ENCODE measurements around the gene CPXM1. TPM values are rescaled to one million over a fixed set of nuclear protein-coding genes. Genes with fewer than 3 reads are reported as not detected.
A peak's percentile ranks its signal among the peaks of the same experiment; 100 is the strongest.

CPXM1 gene
- total and polyA plus RNA-seq, 2 experiments from 2014 or later = 0.08 TPM; not detected in 1

- Histone ChIP-seq H3K9ac (no peak overlapping the region), H3K4me1 (ENCODE audit: insufficient read depth) (no peaks in the 10 kb centered on the region; the same call in 1 of the 2 replicates), H3K4me3 (no peak overlapping the region), H2AFZ (no peak overlapping the region), H3K36me3 (ENCODE audit: low read depth) (no peaks in the 10 kb centered on the region), H3K27me3 (replicated peaks; ENCODE audit: insufficient read depth) (peaks cover 66% of the 10 kb centered on the region), H3K9me2 (ENCODE audit: insufficient read depth) (no peaks in the 10 kb centered on the region), H3K4me2 (ENCODE audit: unreplicated experiment) (no peak overlapping the region), H4K20me1 (ENCODE audit: insufficient read depth) (no peaks in the 10 kb centered on the region), H3K79me2 (ENCODE audit: insufficient read depth) (no peaks in the 10 kb centered on the region), H3K27ac (no peak overlapping the region), H3K9me3 (ENCODE audit: low read depth) (no peaks in the 10 kb centered on the region), H3F3A (ENCODE audit: insufficient read depth) (no peaks in the 10 kb centered on the region)
- in situ Hi-C loops (cut with MboI) = loop anchor here (10.0 kb wide), 1 partner anchor 98 kb away; no protein-coding TSS in a partner anchor
- TF ChIP-seq EZH2 (IDR thresholded peaks at IDR 0.05; ENCODE audit: insufficient read depth, poor library complexity, severe bottlenecking) (no peak), EZH2phosphoT487 (IDR thresholded peaks at IDR 0.05; ENCODE audit: insufficient read depth, low read depth) (no peak)
- WGBS, 2 experiments (ENCODE audit: low coverage in 1 of 2, low lambda C conversion rate in 2 of 2, missing lambda C conversion rate in 2 of 2) = 87 to 92% methylated on average over 5 of the region's 5 CpGs
- no peak for DNase-seq
These were observed 43.4 kb downstream of the CPXM1 start for GRCh38 chr20:2757001-2757400.

DNA sequence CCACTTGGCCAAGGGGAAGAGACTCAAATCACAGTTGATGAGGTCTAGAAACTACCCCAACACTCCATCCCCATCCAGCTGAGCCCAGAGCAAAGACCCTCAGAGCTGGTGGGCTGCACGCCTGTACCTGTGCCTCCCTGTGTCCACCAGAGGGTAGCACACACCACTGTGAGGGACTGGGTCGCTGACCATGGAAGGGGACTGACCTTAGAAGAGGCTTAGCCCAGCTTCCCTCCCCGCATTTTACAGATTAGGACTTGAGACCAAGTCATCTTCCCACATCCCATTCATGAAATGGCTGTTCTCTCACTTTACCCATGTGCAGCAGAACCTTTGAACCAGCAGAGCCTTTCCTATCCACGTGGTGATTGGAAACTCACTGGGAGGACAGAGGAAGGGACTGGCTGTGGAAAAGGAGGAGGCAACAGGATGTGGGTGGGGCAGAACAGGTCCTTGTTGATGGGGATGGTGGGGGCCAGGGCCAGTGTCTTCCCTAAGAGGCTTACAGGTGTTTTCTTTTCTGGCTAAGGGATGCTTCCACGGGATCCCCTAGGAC is 44.3 kb downstream of the CPXM1 start:
- Histone ChIP-seq H3F3A (ENCODE audit: insufficient read depth) (no peaks in the 10 kb centered on the region), H2AFZ (no peak overlapping the region), H3K27me3 (replicated peaks; ENCODE audit: insufficient read depth) (peaks cover 65% of the 10 kb centered on the region), H3K9me3 (ENCODE audit: low read depth) (no peaks in the 10 kb centered on the region), H3K4me3 (no peak overlapping the region), H3K9me2 (ENCODE audit: insufficient read depth) (no peaks in the 10 kb centered on the region), H3K9ac (no peak overlapping the region), H3K36me3 (ENCODE audit: low read depth) (no peaks in the 10 kb centered on the region), H3K4me1 (ENCODE audit: insufficient read depth) (peaks cover 2% of the 10 kb centered on the region; the same call in 1 of the 2 replicates), H3K4me2 (ENCODE audit: unreplicated experiment) (no peak overlapping the region), H3K27ac (no peak overlapping the region), H3K79me2 (ENCODE audit: insufficient read depth) (no peaks in the 10 kb centered on the region), H4K20me1 (ENCODE audit: insufficient read depth) (no peaks in the 10 kb centered on the region)
- WGBS, 2 experiments (ENCODE audit: low coverage in 1 of 2, low lambda C conversion rate in 2 of 2, missing lambda C conversion rate in 2 of 2) = 34 to 51% methylated on average over 5 of the region's 5 CpGs
- no peak for TF ChIP-seq EZH2phosphoT487 (IDR thresholded peaks at IDR 0.05; ENCODE audit: insufficient read depth, low read depth)
- no peak for TF ChIP-seq EZH2 (IDR thresholded peaks at IDR 0.05; ENCODE audit: insufficient read depth, poor library complexity, severe bottlenecking)
- in situ Hi-C loops (cut with MboI) = loop anchor here (10.0 kb wide), 1 partner anchor 99 kb away; no protein-coding TSS in a partner anchor
- peak; percentile 55 for DNase-seq

DNA sequence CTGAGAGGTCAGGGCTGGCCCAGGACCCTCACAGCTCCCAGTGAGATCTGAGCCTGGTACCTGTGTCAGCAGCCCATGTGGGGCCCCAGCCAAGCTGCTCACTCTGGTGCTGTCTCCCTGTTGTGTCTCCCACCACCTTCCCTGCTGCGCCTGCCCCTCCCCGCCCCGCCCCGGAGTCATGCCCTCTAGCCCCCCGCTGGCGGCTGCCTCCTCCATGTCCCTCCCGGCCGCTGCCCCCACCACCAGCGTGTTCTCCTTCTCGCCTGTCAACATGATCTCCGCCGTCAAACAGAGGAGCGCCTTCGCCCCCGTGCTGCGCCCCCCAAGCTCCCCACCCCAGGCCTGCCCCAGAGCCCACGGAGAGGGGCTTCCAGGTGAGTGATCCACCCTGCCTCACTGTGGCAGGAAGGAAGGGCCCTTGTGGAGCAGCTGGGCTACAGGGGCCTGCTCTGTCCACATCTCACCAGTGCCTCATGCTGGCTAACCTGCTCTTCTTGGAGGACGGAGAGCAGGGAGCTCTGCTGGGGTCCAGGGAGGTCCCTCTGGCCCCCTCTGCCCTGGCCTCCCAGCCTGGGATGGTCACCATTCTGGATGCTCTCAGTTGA is 44.9 kb downstream of the CPXM1 start:
- no peaks in the 10 kb centered on the region for H3K9me3 ChIP-seq (ENCODE audit: low read depth)
- H3K36me3 ChIP-seq (ENCODE audit: low read depth) = no peaks in the 10 kb centered on the region
- no peaks in the 10 kb centered on the region for H3K9me2 ChIP-seq (ENCODE audit: insufficient read depth)
- H3K4me2 ChIP-seq (ENCODE audit: unreplicated experiment) = no peak overlapping the region
- in situ Hi-C loops (cut with MboI) = loop anchor here (10.0 kb wide), 1 partner anchor 99 kb away; no protein-coding TSS in a partner anchor
- TF ChIP-seq EZH2phosphoT487 (IDR thresholded peaks at IDR 0.05; ENCODE audit: insufficient read depth, low read depth) = no peak
- no peak for TF ChIP-seq EZH2 (IDR thresholded peaks at IDR 0.05; ENCODE audit: insufficient read depth, poor library complexity, severe bottlenecking)
- H4K20me1 ChIP-seq (ENCODE audit: insufficient read depth) = no peaks in the 10 kb centered on the region
- no peak overlapping the region for H3K4me3 ChIP-seq
- no peak overlapping the region for H3K27ac ChIP-seq
- no peaks in the 10 kb centered on the region for H3K79me2 ChIP-seq (ENCODE audit: insufficient read depth)
- 17 to 37% methylated on average over 8 to 18 of the region's 18 CpGs for WGBS, 2 experiments (ENCODE audit: low coverage in 1 of 2, low lambda C conversion rate in 2 of 2, missing lambda C conversion rate in 2 of 2)
- H3K4me1 ChIP-seq (ENCODE audit: insufficient read depth) = peaks cover 6% of the 10 kb centered on the region
- H3K9ac ChIP-seq = no peak overlapping the region
- H3F3A ChIP-seq (ENCODE audit: insufficient read depth) = no peaks in the 10 kb centered on the region
- peaks cover 71% of the 10 kb centered on the region for H3K27me3 ChIP-seq (replicated peaks; ENCODE audit: insufficient read depth)
- no peak for DNase-seq
- H2AFZ ChIP-seq = no peak overlapping the region

GRCh38 chr20:2754424-2754823 is 46.0 kb downstream of the CPXM1 start:
- H3K4me1 ChIP-seq (ENCODE audit: insufficient read depth) = peaks cover 7% of the 10 kb centered on the region
- no peak overlapping the region for H3K4me3 ChIP-seq
- H3K79me2 ChIP-seq (ENCODE audit: insufficient read depth) = no peaks in the 10 kb centered on the region
- in situ Hi-C loops (cut with MboI) = loop anchor here (10.0 kb wide), 1 partner anchor 100 kb away; no protein-coding TSS in a partner anchor
- no peak overlapping the region for H2AFZ ChIP-seq
- H4K20me1 ChIP-seq (ENCODE audit: insufficient read depth) = no peaks in the 10 kb centered on the region
- TF ChIP-seq EZH2 (IDR thresholded peaks at IDR 0.05; ENCODE audit: insufficient read depth, poor library complexity, severe bottlenecking) (no peak), EZH2phosphoT487 (IDR thresholded peaks at IDR 0.05; ENCODE audit: insufficient read depth, low read depth) (no peak)
- H3K36me3 ChIP-seq (ENCODE audit: low read depth) = no peaks in the 10 kb centered on the region
- H3K9me3 ChIP-seq (ENCODE audit: low read depth) = no peaks in the 10 kb centered on the region
- no peaks in the 10 kb centered on the region for H3K9me2 ChIP-seq (ENCODE audit: insufficient read depth)
- H3K27me3 ChIP-seq (replicated peaks; ENCODE audit: insufficient read depth) = peaks cover 72% of the 10 kb centered on the region
- DNase-seq = no peak
- no peak overlapping the region for H3K9ac ChIP-seq
- WGBS, 2 experiments (ENCODE audit: low coverage in 1 of 2, low lambda C conversion rate in 2 of 2, missing lambda C conversion rate in 2 of 2) = 69 to 75% methylated on average over 2 of the region's 2 CpGs
- no peaks in the 10 kb centered on the region for H3F3A ChIP-seq (ENCODE audit: insufficient read depth)
- H3K4me2 ChIP-seq (ENCODE audit: unreplicated experiment) = no peak overlapping the region
- no peak overlapping the region for H3K27ac ChIP-seq
